VCaP (cell line): ENCODE results near the gene TMEM169.

Experiments
- H3K27ac ChIP-seq: fragments of 450-650 bp; 2 replicates; pipeline ENCODE4 v1.5.1; 2017
- CTCF ChIP-seq: fragments of 450-650 bp; conservative IDR thresholded peaks from 2 replicates; pipeline ENCODE4 v1.5.1; 2017; ENCODE audit warnings: mild to moderate bottlenecking, moderate library complexity

The TMEM169 gene

GRCh38 chr2:216044883-216045486 is 36.7 kb upstream of the TMEM169 start:
- TF ChIP-seq CTCF = no peak
- H3K27ac ChIP-seq = no peak overlapping the region

- H3K27ac ChIP-seq = no peak overlapping the region
- no peak for TF ChIP-seq CTCF
These were observed 34.3 kb upstream of the TMEM169 start for GRCh38 chr2:216047397-216047796.

- H3K27ac ChIP-seq = no peak overlapping the region
- TF ChIP-seq CTCF = no peak
These were observed 32.3 kb upstream of the TMEM169 start for GRCh38 chr2:216049452-216049851.

GRCh38 chr2:216051350-216051749 is 30.4 kb upstream of the TMEM169 start:
- H3K27ac ChIP-seq = no peak overlapping the region
- no peak for TF ChIP-seq CTCF

GRCh38 chr2:216052420-216052819 is 29.3 kb upstream of the TMEM169 start:
- no peak overlapping the region for H3K27ac ChIP-seq

GRCh38 chr2:216055680-216056079 is 26.0 kb upstream of the TMEM169 start:
- no peak overlapping the region for H3K27ac ChIP-seq
- TF ChIP-seq CTCF = no peak

More at GRCh38 chr2:216052420-216052819, 29.3 kb upstream of the TMEM169 start:
- no peak for TF ChIP-seq CTCF

- no peak overlapping the region for H3K27ac ChIP-seq
- no peak for TF ChIP-seq CTCF
These were observed 25.0 kb upstream of the TMEM169 start for GRCh38 chr2:216056739-216057138.
